Measurements from ENCODE around the gene STK11. TPM values are rescaled to one million over a fixed set of nuclear protein-coding genes. Genes with fewer than 3 reads are reported as not detected.

Gene STK11
- total RNA-seq, 4 donors from 2014 or later = 98.4 to 135 (median 117) TPM

GRCh38 chr19:1158885-1159448, 46.6 kb upstream of the STK11 start:
- no peak overlapping the region for H3K27ac ChIP-seq
- peaks cover 0 to 18% (median 0%) of the 10 kb centered on the region in 3 donors for H3K36me3 ChIP-seq
- no peak for DNase-seq
- TF ChIP-seq POLR2A (IDR thresholded peaks at IDR 0.05) (no peak), CTCF (IDR thresholded peaks at IDR 0.05) (no peak)
- H3K9me3 ChIP-seq = no peaks in the 10 kb centered on the region
- no peak overlapping the region for H3K4me3 ChIP-seq
- H3K27me3 ChIP-seq = no peaks in the 10 kb centered on the region
- H3K4me1 ChIP-seq = peaks cover 0 to 34% (median 7%) of the 10 kb centered on the region in 4 donors

- Histone ChIP-seq H3K27me3 (no peaks in the 10 kb centered on the region), H3K4me3 (no peak overlapping the region), H3K27ac (no peak overlapping the region), H3K36me3 (peaks cover 0 to 15% (median 0%) of the 10 kb centered on the region in 3 donors), H3K4me1 (peaks cover 0 to 26% (median 5%) of the 10 kb centered on the region in 4 donors), H3K9me3 (no peaks in the 10 kb centered on the region)
- DNase-seq = no peak
- TF ChIP-seq CTCF (IDR thresholded peaks at IDR 0.05) (no peak), POLR2A (IDR thresholded peaks at IDR 0.05) (no peak)
These were observed 45.5 kb upstream of the STK11 start for GRCh38 chr19:1159864-1160595.

- H3K27ac ChIP-seq = no peak overlapping the region
- no peaks in the 10 kb centered on the region for H3K9me3 ChIP-seq
- H3K4me3 ChIP-seq = no peak overlapping the region
- H3K27me3 ChIP-seq = no peaks in the 10 kb centered on the region
- TF ChIP-seq CTCF (IDR thresholded peaks at IDR 0.05) (no peak), POLR2A (IDR thresholded peaks at IDR 0.05) (no peak)
- H3K4me1 ChIP-seq = peaks cover 0 to 10% (median 0%) of the 10 kb centered on the region in 4 donors
- peak in 1 of 3 donors; percentile 71 for DNase-seq
- H3K36me3 ChIP-seq = peaks cover 0 to 16% (median 0%) of the 10 kb centered on the region in 3 donors
These were observed 43.9 kb upstream of the STK11 start for GRCh38 chr19:1161716-1162115.

- TF ChIP-seq POLR2A (IDR thresholded peaks at IDR 0.05) = no peak
- no peak for TF ChIP-seq CTCF (IDR thresholded peaks at IDR 0.05)
- H3K27me3 ChIP-seq = no peaks in the 10 kb centered on the region
- H3K9me3 ChIP-seq = no peaks in the 10 kb centered on the region
- no peak overlapping the region for H3K4me3 ChIP-seq
- peaks cover 0 to 16% (median 0%) of the 10 kb centered on the region in 4 donors for H3K4me1 ChIP-seq
- DNase-seq = no peak
- H3K36me3 ChIP-seq = peaks cover 0 to 20% (median 0%) of the 10 kb centered on the region in 3 donors
- H3K27ac ChIP-seq = no peak overlapping the region
These were observed 42.9 kb upstream of the STK11 start for GRCh38 chr19:1162404-1163282.

GRCh38 chr19:1163283-1163933, 42.2 kb upstream of the STK11 start:
- Histone ChIP-seq H3K9me3 (no peaks in the 10 kb centered on the region), H3K4me3 (no peak overlapping the region), H3K27ac (no peak overlapping the region), H3K36me3 (peaks cover 0 to 16% (median 0%) of the 10 kb centered on the region in 3 donors), H3K27me3 (no peaks in the 10 kb centered on the region), H3K4me1 (peaks cover 0 to 24% (median under 1%) of the 10 kb centered on the region in 4 donors)
- no peak for TF ChIP-seq POLR2A (IDR thresholded peaks at IDR 0.05)
- TF ChIP-seq CTCF (IDR thresholded peaks at IDR 0.05) = no peak
- peak in 1 of 3 donors; percentile 52 for DNase-seq
